GM12874 (cell line): ENCODE data around the gene MOB2.

Experiments
- TF ChIP-seq, protein P1 (sequence below): IDR thresholded peaks from 2 replicates; pipeline ENCODE4 v1.5.1; 2011; ENCODE audit warnings: low read depth, mild to moderate bottlenecking, control low read depth, low read length, moderate library complexity; ENCODE audit not compliant: insufficient read depth

Gene MOB2

GRCh38 chr11:1486054-1486825 is at the start of gene MOB2:
TSS of gene MOB2 (minus strand) at chr11:1486779. CDS start at chr11:1486556, 223 bp downstream.
- TF ChIP-seq, protein P1, sequence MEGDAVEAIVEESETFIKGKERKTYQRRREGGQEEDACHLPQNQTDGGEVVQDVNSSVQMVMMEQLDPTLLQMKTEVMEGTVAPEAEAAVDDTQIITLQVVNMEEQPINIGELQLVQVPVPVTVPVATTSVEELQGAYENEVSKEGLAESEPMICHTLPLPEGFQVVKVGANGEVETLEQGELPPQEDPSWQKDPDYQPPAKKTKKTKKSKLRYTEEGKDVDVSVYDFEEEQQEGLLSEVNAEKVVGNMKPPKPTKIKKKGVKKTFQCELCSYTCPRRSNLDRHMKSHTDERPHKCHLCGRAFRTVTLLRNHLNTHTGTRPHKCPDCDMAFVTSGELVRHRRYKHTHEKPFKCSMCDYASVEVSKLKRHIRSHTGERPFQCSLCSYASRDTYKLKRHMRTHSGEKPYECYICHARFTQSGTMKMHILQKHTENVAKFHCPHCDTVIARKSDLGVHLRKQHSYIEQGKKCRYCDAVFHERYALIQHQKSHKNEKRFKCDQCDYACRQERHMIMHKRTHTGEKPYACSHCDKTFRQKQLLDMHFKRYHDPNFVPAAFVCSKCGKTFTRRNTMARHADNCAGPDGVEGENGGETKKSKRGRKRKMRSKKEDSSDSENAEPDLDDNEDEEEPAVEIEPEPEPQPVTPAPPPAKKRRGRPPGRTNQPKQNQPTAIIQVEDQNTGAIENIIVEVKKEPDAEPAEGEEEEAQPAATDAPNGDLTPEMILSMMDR: no peak

DNA sequence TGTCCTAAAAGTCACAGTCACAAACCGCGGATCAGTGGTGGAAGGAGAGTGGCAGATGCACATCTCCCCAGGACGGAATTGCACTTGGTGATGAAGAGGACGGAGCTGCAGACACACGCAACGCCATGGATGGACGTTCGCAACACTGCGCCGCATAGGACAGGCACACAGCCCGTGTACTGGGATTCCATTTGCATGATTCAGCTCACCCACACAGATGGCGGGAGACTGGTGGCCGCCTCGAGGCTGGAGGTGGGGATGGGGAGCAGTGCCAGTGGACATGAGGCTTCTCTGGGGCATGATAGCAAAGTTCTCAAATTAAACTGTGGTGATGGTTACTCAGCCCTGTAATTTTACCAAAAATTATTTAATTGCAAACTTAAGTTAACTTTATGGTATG is 48.1 kb upstream of the MOB2 start:
- TF ChIP-seq, protein P1: no peak

DNA sequence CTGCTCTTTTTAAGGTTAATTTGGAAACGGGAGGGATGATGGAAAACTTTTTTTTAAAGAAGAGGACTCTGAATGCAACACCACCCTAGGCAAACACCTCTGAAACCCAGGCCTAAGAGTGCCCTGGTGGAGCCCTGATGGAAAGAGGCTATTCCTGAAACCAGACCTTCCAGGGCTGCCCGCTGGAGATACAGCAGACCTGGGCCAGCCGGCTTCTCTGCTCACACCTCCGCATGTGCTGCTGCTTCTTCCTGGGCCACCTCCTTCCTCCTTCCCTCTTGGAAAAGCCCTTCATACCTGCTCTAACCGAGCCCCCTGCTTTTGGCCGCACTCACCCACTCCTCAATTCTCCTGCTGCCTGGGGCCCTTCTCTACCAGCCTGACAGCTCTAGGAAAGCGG is 47.6 kb upstream of the MOB2 start:
- TF ChIP-seq, protein P1: no peak

DNA sequence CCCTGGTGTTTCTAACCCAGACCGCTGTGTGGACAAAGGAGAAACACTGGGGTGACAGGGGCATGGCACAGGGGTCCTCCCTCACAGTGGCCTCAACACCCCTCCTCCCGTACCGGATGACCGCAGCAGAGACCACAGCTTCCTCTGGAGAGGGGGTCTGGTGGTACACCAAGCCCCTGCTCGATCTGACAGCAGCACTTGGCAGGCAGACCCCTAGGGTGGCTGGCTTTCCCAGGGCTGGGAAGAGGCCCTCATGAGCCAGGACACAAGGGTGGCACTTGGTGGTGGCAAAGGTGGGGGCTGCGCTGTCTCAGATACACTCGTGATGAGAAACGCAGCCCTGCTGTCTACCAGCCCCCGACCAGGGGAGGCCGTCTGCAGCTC is 46.8 kb upstream of the MOB2 start:
- TF ChIP-seq, protein P1: no peak

DNA sequence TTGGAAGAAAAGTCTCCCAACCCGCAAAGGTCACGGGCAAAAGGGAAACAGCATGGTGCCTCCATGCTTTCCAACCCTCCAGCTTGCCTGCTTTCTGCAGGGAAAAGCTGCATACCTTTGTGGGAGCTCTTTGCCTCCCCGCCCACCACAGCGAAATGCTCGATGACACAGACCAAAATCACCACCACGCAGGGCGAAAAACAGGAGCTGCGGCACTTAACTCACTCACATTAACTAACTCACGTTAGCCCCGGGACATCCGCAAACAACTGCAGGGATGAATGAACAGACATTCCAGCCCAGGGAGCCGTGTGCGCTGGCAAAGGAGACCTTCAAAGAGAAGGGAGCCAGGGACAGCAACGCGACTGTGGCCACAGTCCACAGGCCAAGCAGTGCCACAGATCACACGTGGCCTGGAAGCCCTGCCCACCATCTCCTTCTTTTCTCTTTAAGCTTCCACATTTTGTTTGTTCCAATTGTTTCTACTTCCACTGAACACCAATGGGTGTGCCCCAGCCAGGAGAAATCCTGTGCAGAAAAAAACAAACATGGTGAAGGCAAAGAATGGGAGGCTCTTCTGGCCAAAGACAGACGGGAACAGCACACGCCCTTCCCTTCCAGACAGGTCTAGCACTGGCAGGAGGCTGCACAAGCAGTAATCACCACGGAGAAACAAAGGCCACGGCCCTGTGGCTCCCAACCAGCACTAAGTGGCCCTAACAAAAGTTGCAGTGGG is 46.2 kb upstream of the MOB2 start:
- TF ChIP-seq, protein P1: no peak

- TF ChIP-seq, protein P1: no peak
Observed at GRCh38 chr11:1532014-1532586, 45.5 kb upstream of the MOB2 start.

GRCh38 chr11:1531449-1532013 is 45.0 kb upstream of the MOB2 start:
- TF ChIP-seq, protein P1: no peak
